GM03348 (cell line): ENCODE data around the gene SMIM15.

Experiments
- DNase-seq: peaks from one replicate; pipeline ENCODE4 v3.0.0; 2012; ENCODE audit warnings: low spot score

Gene SMIM15

GRCh38 chr5:61159836-61160235 is 2.4 kb downstream of the SMIM15 start:
- no peak for DNase-seq

- no peak for DNase-seq
These were observed 3.2 kb downstream of the SMIM15 start for GRCh38 chr5:61159070-61159469.

GRCh38 chr5:61151893-61152292 is 10.4 kb downstream of the SMIM15 start:
- no peak for DNase-seq

- DNase-seq: no peak
These were observed 13.8 kb downstream of the SMIM15 start for GRCh38 chr5:61148515-61148914.

- DNase-seq: no peak
These were observed 19.5 kb downstream of the SMIM15 start for GRCh38 chr5:61142811-61143210.

- no peak for DNase-seq
These were observed 19.9 kb downstream of the SMIM15 start for GRCh38 chr5:61142391-61142790.

GRCh38 chr5:61141801-61142200 is 20.5 kb downstream of the SMIM15 start:
- no peak for DNase-seq

GRCh38 chr5:61139931-61140330 is 22.3 kb downstream of the SMIM15 start:
- no peak for DNase-seq

- no peak for DNase-seq
These were observed 23.0 kb downstream of the SMIM15 start for GRCh38 chr5:61139094-61139873.

GRCh38 chr5:61137835-61138234 is 24.4 kb downstream of the SMIM15 start:
- DNase-seq: no peak

- DNase-seq: peak; percentile 16
These were observed 29.7 kb downstream of the SMIM15 start for GRCh38 chr5:61132559-61132958.

GRCh38 chr5:61130289-61130688 is 32.0 kb downstream of the SMIM15 start:
- DNase-seq: no peak

GRCh38 chr5:61123145-61123544 is 39.1 kb downstream of the SMIM15 start:
- DNase-seq: no peak

GRCh38 chr5:61120534-61120933 is 41.7 kb downstream of the SMIM15 start:
- DNase-seq: no peak

- DNase-seq: no peak
These were observed 43.2 kb downstream of the SMIM15 start for GRCh38 chr5:61119066-61119465.

GRCh38 chr5:61115968-61116367 is 46.3 kb downstream of the SMIM15 start:
- no peak for DNase-seq

GRCh38 chr5:61114441-61114840 is 47.8 kb downstream of the SMIM15 start:
- DNase-seq: no peak
